H9 (cell line): ENCODE results near the gene INVS. TPM values are rescaled to one million over a fixed set of nuclear protein-coding genes. Genes with fewer than 3 reads are reported as not detected.

ENCODE experiments used
- DNase-seq: peaks from one replicate; pipeline ENCODE4 v3.0.0-alpha.2; 2017
- H2AFZ ChIP-seq: one replicate; pipeline ENCODE4 v1.6.1; 2013; ENCODE audit warnings: mild to moderate bottlenecking, low read length, control low read depth, moderate library complexity
- H2AK5ac ChIP-seq: 2 replicates; pipeline ENCODE4 v1.6.1; 2013; ENCODE audit warnings: low read length, control low read depth, mixed read lengths; ENCODE audit not compliant: insufficient read length
- H2BK120ac ChIP-seq: one replicate; pipeline ENCODE4 v1.6.1; 2013; ENCODE audit warnings: low read depth, mild to moderate bottlenecking, low read length, control low read depth, inconsistent platforms; ENCODE audit not compliant: poor library complexity, severe bottlenecking
- H2BK12ac ChIP-seq: 2 replicates; pipeline ENCODE4 v1.6.1; 2013; ENCODE audit warnings: low read length, control low read depth, mixed read lengths, low read depth; ENCODE audit not compliant: insufficient read length
- H2BK15ac ChIP-seq: 2 replicates; pipeline ENCODE4 v1.6.1; 2013; ENCODE audit warnings: low read depth, low read length, control low read depth
- H2BK20ac ChIP-seq: one replicate; pipeline ENCODE4 v1.6.1; 2013; ENCODE audit warnings: low read depth, mild to moderate bottlenecking, low read length, control low read depth, inconsistent platforms; ENCODE audit not compliant: poor library complexity, severe bottlenecking
- H2BK5ac ChIP-seq: 2 replicates; pipeline ENCODE4 v1.6.1; 2013; ENCODE audit warnings: low read length, control low read depth, mixed read lengths; ENCODE audit not compliant: insufficient read length
- H3K14ac ChIP-seq: 2 replicates; pipeline ENCODE4 v1.6.1; 2013; ENCODE audit warnings: low read length, control low read depth; ENCODE audit not compliant: insufficient read depth
- H3K18ac ChIP-seq: 2 replicates; pipeline ENCODE4 v1.6.1; 2013; ENCODE audit warnings: low read depth, mild to moderate bottlenecking, mixed read lengths, low read length, control low read depth; ENCODE audit not compliant: insufficient read length
- H3K23ac ChIP-seq: 2 replicates; pipeline ENCODE4 v1.6.1; 2013; ENCODE audit warnings: low read length, control low read depth, mixed read lengths, low read depth; ENCODE audit not compliant: insufficient read length
- H3K23me2 ChIP-seq: 2 replicates; pipeline ENCODE4 v1.6.1; 2013; ENCODE audit warnings: low read depth, mild to moderate bottlenecking, mixed read lengths, low read length, control low read depth; ENCODE audit not compliant: insufficient read length, poor library complexity, severe bottlenecking
- H3K27ac ChIP-seq: 2 replicates; pipeline ENCODE4 v1.5.1; 2013; ENCODE audit warnings: low read length, control low read depth, mixed read lengths, low read depth; ENCODE audit not compliant: insufficient read length
- H3K27me3 ChIP-seq: 2 replicates; pipeline ENCODE4 v1.6.1; 2013; ENCODE audit warnings: low read length, control low read depth, inconsistent platforms; ENCODE audit not compliant: insufficient read depth
- H3K4ac ChIP-seq: 2 replicates; pipeline ENCODE4 v1.6.1; 2013; ENCODE audit warnings: low read depth, mild to moderate bottlenecking, control low read depth, inconsistent platforms, low read length, moderate library complexity
- H3K4me1 ChIP-seq: 2 replicates; pipeline ENCODE4 v1.6.1; 2013; ENCODE audit warnings: low read length, control low read depth, inconsistent platforms; ENCODE audit not compliant: insufficient read depth
- H3K4me2 ChIP-seq: 2 replicates; pipeline ENCODE4 v1.6.1; 2013; ENCODE audit warnings: low read length, control low read depth, mixed read lengths; ENCODE audit not compliant: insufficient read length, insufficient read depth
- H3K56ac ChIP-seq: 2 replicates; pipeline ENCODE4 v1.6.1; 2013; ENCODE audit warnings: low read depth, mild to moderate bottlenecking, mixed read lengths, low read length, control low read depth; ENCODE audit not compliant: insufficient read length
- H3K79me1 ChIP-seq: 2 replicates; pipeline ENCODE4 v1.6.1; 2013; ENCODE audit warnings: low read depth, mild to moderate bottlenecking, moderate library complexity, low read length, control low read depth, inconsistent platforms; ENCODE audit not compliant: insufficient read depth, poor library complexity, severe bottlenecking
- H3K79me2 ChIP-seq: 2 replicates; pipeline ENCODE4 v1.6.1; 2013; ENCODE audit warnings: low read length, control low read depth, inconsistent platforms; ENCODE audit not compliant: insufficient read depth
- H3K9ac ChIP-seq: 2 replicates; pipeline ENCODE4 v1.6.1; 2013; ENCODE audit warnings: low read length, control low read depth, mixed read lengths; ENCODE audit not compliant: insufficient read length; ENCODE audit errors: extremely low read depth
- H3K9me3 ChIP-seq: one replicate; pipeline ENCODE4 v1.6.1; 2013; ENCODE audit warnings: low read depth, low read length, inconsistent platforms; ENCODE audit not compliant: control insufficient read depth
- H3T11ph ChIP-seq: one replicate; pipeline ENCODE4 v1.6.1; 2013; ENCODE audit warnings: mild to moderate bottlenecking, low read length, control low read depth, inconsistent platforms
- H4K20me1 ChIP-seq: one replicate; pipeline ENCODE4 v1.6.1; 2013; ENCODE audit not compliant: control insufficient read depth, insufficient read length, insufficient read depth
- H4K5ac ChIP-seq: 2 replicates; pipeline ENCODE4 v1.6.1; 2013; ENCODE audit warnings: low read depth, mild to moderate bottlenecking, mixed read lengths, low read length, control low read depth; ENCODE audit not compliant: insufficient read length
- H4K8ac ChIP-seq: replicated peaks from 2 replicates; pipeline ENCODE4 v1.6.1; 2013; ENCODE audit warnings: low read length, control low read depth, mixed read lengths, low read depth; ENCODE audit not compliant: insufficient read length
- H4K91ac ChIP-seq: 2 replicates; pipeline ENCODE4 v1.6.1; 2013; ENCODE audit warnings: low read depth, mild to moderate bottlenecking, moderate library complexity, mixed read lengths, low read length, control low read depth; ENCODE audit not compliant: insufficient read length
- H3K27ac Mint-ChIP-seq, 3 experiments: 2 replicates in 2 of 3; 3 replicates in 1 of 3; pipeline ENCODE4 v1.8.0; 2020 to 2021; ENCODE audit warnings: mixed read lengths in 3 of 3, mild to moderate bottlenecking in 1 of 3, moderate library complexity in 1 of 3
- H3K27me3 Mint-ChIP-seq: 2 replicates; pipeline ENCODE4 v1.8.0; 2021; ENCODE audit warnings: low read depth, mild to moderate bottlenecking, moderate library complexity, mixed read lengths
- H3K36me3 Mint-ChIP-seq, 3 experiments: 2 replicates in 2 of 3; 3 replicates in 1 of 3; pipeline ENCODE4 v1.8.0; 2020 to 2021; ENCODE audit warnings: low read depth in 3 of 3, mixed read lengths in 3 of 3; ENCODE audit not compliant: insufficient read depth in 1 of 3
- H3K4me1 Mint-ChIP-seq, 2 experiments: 2 replicates each; pipeline ENCODE4 v1.8.0; 2020; ENCODE audit warnings: mixed read lengths in 2 of 2
- H3K4me3 Mint-ChIP-seq, 2 experiments: 2 replicates in 1 of 2; 3 replicates in 1 of 2; pipeline ENCODE4 v1.8.0; 2020 to 2021; ENCODE audit warnings: mild to moderate bottlenecking in 2 of 2, mixed read lengths in 2 of 2, moderate library complexity in 1 of 2
- H3K9me3 Mint-ChIP-seq, 2 experiments: 2 replicates in 1 of 2; 3 replicates in 1 of 2; pipeline ENCODE4 v1.8.0; 2020; ENCODE audit warnings: mild to moderate bottlenecking in 2 of 2, mixed read lengths in 2 of 2, moderate library complexity in 1 of 2
- CTCF ChIP-seq: fragments of 200-600 bp; sonication (generic); conservative IDR thresholded peaks from 3 replicates; pipeline ENCODE4 v1.8.0; 2021; ENCODE audit warnings: antibody characterized with exemption, mild to moderate bottlenecking
- total RNA-seq: library from RNA; stranded (reverse); gene quantifications from 2 replicates; pipeline ENCODE4 v1.2.1, GENCODE V29; 2021

INVS gene
- total RNA-seq, 1 experiment from 2014 or later: 7.5 TPM

DNA sequence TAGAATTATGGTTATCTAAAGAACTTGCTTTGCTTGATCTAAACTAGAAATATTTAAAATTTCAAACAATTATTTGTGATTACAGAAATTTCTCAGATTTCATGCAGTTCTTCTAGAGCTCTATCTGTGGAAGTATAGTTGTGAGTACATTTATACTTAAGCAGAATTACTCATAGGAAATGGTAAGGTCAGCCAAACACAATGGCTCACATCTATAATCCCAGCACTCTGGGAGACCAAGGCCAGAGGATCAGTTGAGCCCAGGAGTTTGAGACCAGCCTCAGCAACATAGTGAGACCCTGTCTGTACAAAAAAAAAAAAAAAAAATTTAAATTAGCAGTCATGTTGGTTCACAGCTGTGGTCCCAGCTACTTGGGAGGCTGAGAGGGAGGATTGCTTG, 71.0 kb downstream of the INVS start:
- no peak overlapping the region for H3K9ac ChIP-seq
- H2BK5ac ChIP-seq: no peak overlapping the region
- no peak overlapping the region for H2BK12ac ChIP-seq
- no peak overlapping the region for H2AK5ac ChIP-seq
- H3K4me3 Mint-ChIP-seq: no peak overlapping the region
- DNase-seq: no peak
- H4K5ac ChIP-seq: no peak overlapping the region
- no peaks in the 10 kb centered on the region for H3K23me2 ChIP-seq
- H3K4me2 ChIP-seq: no peak overlapping the region
- H3K4ac ChIP-seq: no peak overlapping the region
- H3K56ac ChIP-seq: no peak overlapping the region
- H2BK20ac ChIP-seq: no peak overlapping the region
- H4K8ac ChIP-seq: no peak overlapping the region
- no peak overlapping the region for H3K23ac ChIP-seq
- peaks cover 15 to 28% (median 23%) of the 10 kb centered on the region in 3 experiments for H3K36me3 Mint-ChIP-seq
- H2BK120ac ChIP-seq: no peak overlapping the region
- no peaks in the 10 kb centered on the region for H3K79me2 ChIP-seq
- no peaks in the 10 kb centered on the region for H3K27me3 Mint-ChIP-seq
- no peaks in the 10 kb centered on the region for H3K27me3 ChIP-seq
- H2BK15ac ChIP-seq: no peak overlapping the region
- no peak overlapping the region for H3K14ac ChIP-seq
- no peak overlapping the region for H3K27ac ChIP-seq
- H3K79me1 ChIP-seq: no peaks in the 10 kb centered on the region
- no peaks in the 10 kb centered on the region for H4K20me1 ChIP-seq
- H3K4me1 ChIP-seq: no peaks in the 10 kb centered on the region
- H3T11ph ChIP-seq: no peak overlapping the region
- TF ChIP-seq CTCF: no peak
- H4K91ac ChIP-seq: no peak overlapping the region
- H3K4me1 Mint-ChIP-seq: peaks cover 5 to 6% of the 10 kb centered on the region in 2 experiments; a peak in 2 of 4 replicates
- H3K27ac Mint-ChIP-seq: no peak overlapping the region
- peaks cover 13 to 18% of the 10 kb centered on the region in 2 experiments; a peak in 4 of 5 replicates for H3K9me3 Mint-ChIP-seq
- H3K18ac ChIP-seq: no peak overlapping the region
- H3K9me3 ChIP-seq: no peaks in the 10 kb centered on the region
- no peak overlapping the region for H2AFZ ChIP-seq
